NCI-H1694 (cell line): ENCODE results near the gene CCN2.

Source experiments
- DNase-seq: peaks from one replicate; lab custom pipeline; 2025; lab: John Stamatoyannopoulos, UW

The CCN2 gene

DNA sequence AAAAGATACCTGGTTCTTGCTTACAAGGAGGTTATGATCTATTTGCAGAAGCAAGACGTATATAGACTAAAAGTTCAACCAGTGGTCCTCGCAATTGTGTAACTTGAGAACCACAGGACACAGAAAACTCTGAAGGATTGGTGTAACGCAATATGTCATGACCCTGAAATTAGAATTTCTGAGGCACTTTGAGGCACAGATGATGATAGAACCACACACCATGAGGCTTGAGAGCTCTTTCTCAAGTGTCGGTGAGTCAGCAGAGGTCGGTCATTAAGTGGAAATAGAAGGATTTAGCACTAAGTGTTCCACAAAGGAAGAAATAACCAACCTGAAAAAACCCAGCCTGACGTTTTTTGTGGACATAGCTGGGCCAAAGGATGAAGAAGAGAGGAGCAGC, 15.3 kb upstream of the CCN2 start:
- DNase-seq, result no peak

DNA sequence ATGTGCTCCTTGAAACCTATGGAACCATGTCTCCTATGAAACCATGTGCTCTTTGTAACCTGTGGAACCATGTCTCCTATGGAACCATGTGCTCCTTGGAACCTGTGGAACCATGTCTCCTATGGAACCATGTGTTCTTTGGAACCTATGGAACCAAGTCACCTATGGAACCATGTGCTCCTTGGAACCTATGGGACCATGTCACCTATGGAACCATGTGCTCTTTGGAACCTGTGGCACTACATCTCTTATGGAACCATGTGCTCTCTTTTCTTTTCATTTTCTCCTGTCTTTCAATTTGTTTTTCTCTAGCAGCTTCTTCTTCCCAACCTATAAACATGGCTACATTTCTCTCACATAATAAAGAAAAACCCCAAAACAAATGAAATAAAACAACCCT, 11.9 kb upstream of the CCN2 start:
- DNase-seq, result no peak

GRCh38 chr6:131960371-131961133, 9.4 kb upstream of the CCN2 start:
- DNase-seq, result no peak

- no peak for DNase-seq
Measured at GRCh38 chr6:131958542-131959470, 7.6 kb upstream of the CCN2 start.

- no peak for DNase-seq
Measured at GRCh38 chr6:131958095-131958494, 6.9 kb upstream of the CCN2 start.

DNA sequence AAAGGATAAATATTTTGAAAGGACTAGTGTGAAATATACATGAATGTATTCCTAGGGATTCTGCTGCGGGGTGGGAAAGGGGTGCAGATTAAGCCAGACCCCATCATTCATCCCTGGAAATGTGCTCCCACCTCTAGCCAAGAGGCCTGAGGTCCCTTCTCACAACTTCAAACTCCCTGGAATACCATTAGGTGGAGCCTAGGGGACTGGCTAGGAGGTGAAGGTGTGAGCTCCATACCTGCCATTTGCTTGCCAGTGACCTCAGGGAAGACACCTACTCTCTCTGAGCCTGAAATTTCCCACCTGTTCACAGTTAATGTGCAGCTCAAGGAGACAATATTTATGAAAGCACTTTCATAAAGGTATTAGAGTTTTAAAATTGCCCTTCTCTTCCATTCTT, 4.7 kb upstream of the CCN2 start:
- DNase-seq, result no peak

DNA sequence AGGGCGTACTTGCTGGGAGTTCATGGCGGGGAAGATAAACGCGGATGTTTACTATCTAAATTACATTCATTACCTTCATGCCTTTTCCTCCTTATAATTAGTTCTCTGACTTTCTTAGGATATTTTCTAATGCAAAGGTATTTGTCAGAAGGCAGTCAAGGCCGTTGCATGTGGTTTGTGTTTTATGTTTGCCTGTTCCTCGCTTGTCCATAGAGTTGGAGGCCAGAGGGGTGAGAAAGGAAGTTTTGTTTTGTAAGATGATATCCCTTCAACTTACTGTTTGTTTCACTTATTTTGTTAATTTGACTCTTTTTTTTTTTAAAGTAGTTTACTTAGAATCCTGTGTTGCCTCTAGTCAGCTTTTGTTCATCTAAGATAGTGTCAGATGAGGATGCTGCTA, 4.0 kb upstream of the CCN2 start:
- no peak for DNase-seq

DNA sequence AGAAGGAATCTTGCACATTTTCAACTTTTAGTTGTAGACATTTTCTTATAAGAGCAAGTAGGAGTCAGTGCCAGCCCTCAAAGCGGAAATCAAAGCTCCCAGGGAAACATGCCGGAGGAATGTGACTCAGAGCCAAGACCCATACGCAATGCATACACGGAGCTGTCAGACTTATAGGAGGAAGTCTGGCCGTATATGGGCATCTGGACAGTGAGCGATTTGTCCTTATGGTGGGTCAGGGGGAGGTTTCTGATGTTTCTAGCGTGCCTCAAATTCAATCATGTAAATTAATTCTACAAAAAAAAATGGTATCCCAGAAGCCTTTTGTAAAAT, 3.6 kb upstream of the CCN2 start:
- DNase-seq, result no peak

DNA sequence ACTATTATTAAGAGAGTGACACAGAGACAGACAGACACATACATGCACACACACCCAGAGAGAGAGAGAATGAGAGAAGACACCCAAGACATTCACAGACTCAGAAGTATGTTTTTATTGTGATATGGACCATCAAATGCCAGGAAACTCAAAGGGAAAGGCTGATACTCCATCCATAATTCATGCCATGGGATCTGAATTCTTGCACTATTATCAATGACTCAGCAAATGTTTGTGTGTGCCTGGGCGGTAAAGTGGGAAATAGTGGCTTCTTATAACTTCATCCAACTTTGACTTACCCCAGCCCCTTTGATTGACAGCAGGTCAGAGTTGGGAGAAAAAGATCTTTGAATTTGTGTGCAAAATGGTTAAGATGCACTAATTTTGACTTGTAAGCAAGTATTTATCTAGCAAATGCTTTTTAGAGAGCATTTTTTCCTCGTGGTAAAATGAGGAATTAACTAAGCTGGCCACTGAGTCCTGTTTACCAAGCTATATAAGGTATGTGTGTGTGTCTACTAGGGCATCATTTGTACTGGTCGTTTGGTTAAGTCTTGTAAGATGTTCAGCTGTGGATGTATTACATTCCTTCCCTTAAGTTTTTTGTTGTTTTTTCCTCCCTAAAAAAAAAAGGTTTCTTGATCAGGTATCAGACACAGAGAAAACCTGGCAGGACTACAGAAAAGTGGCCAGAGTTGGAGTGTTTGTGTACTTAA, 3.0 kb upstream of the CCN2 start:
- DNase-seq, result no peak

- DNase-seq, result no peak
Measured at GRCh38 chr6:131952886-131953509, 1.8 kb upstream of the CCN2 start.

DNA sequence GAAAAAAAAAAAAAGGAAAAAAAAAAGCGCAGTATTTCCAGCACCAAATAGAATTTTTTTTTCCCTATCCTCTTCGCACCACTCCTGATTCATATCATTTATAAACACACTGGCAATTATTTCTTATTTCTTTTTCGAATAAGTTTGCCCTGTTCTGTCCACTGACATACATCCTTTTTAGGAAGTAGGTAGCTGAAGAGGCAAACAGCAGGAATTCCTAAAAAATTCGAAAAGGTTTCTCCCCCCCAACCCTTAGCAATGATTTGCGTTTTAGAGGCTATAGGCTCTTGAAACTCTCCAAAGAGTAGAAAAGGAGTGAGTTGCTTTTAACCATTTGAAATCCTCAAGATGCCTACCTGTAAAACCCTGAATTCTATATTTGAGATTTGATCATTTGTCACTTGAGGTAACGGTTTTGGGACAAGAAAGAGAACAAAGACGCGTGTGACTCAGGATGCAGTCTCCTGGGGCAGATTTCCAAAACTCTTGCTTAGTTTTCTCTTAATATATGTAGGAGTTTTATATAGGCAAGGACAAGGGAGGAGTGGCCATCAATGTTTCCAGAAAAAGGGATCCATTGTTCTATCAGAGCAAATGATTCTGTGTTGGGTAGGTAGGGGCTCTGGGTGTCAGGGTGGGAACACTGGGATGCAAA, 531 bp upstream of the CCN2 start:
- DNase-seq, result no peak

DNA sequence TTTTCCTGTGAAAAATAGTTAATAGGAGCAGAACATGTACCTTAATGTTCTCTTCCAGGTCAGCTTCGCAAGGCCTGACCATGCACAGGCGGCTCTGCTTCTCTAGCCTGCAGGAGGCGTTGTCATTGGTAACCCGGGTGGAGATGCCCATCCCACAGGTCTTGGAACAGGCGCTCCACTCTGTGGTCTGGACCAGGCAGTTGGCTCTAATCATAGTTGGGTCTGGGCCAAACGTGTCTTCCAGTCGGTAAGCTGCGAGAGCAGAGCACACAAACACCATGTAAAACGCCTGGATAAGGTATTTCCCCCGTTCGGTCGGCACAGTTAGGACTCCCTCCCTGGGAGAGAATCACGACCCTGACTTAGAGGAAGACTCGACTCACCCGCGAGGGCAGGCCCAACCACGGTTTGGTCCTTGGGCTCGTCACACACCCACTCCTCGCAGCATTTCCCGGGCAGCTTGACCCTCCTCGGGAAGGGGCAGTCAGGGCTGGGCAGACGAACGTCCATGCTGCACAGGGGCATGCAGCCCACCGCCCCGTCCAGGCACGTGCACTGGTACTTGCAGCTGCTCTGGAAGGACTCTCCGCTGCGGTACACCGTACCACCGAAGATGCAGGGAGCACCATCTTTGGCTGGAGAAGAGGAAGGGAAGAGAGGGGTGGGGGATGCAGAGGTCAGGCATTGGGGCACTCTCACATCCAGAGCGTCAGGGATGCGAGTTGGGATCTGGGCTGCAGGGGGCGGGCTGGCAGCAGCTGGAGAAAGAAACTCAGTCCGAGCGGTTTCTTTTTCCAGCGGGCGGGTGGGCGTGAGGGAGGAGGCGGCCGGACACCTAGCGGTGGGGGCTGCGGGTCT, 1.0 kb downstream of the CCN2 start:
- DNase-seq, result no peak

DNA sequence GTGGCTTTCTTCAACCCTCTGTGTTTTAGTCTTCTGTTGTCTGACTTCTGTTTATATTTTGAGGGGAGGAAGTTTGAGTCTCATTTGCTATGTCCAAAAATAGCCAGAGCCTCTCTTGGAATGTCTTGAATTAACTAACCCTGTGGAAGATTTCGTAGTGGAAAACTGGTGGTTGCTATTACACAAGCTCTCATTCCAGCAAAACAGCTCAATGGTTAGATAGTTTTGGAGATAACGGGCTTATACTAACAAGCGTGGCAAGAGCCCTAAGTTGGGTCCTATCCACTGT, 1.6 kb downstream of the CCN2 start:
- no peak for DNase-seq

DNA sequence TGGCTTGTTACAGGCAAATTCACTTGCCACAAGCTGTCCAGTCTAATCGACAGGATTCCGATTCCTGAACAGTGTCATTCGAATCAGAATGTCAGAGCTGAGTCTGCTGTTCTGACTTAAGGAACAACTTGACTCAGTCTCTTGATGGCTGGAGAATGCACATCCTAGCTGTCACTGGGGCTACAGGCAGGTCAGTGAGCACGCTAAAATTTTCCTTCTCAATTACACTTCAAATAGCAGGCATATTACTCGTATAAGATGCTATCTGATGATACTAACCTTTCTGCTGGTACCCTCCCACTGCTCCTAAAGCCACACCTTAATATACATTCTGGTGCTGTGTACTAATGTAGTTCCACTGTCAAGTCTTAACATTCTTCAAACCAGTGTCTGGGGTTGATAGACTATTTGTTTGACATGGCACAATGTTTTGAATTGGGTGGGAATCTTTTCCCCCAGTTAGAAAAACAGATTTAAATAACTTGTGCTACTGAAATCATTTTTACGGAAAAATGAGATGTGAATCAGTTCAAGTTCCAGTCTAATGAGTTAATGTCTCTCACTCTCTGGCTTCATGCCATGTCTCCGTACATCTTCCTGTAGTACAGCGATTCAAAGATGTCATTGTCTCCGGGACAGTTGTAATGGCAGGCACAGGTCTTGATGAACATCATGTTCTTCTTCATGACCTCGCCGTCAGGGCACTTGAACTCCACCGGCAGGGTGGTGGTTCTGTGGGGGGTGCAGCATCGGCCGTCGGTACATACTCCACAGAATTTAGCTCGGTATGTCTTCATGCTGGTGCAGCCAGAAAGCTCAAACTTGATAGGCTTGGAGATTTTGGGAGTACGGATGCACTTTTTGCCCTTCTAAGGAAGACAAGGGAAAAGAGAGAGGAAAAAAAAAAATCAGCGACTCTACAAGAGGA, 2.2 kb downstream of the CCN2 start:
- no peak for DNase-seq

GRCh38 chr6:131947986-131948661, 3.0 kb downstream of the CCN2 start:
- DNase-seq, result no peak

GRCh38 chr6:131946992-131947955, 3.9 kb downstream of the CCN2 start:
- DNase-seq, result no peak

- no peak for DNase-seq
Measured at GRCh38 chr6:131946404-131946991, 4.7 kb downstream of the CCN2 start.

DNA sequence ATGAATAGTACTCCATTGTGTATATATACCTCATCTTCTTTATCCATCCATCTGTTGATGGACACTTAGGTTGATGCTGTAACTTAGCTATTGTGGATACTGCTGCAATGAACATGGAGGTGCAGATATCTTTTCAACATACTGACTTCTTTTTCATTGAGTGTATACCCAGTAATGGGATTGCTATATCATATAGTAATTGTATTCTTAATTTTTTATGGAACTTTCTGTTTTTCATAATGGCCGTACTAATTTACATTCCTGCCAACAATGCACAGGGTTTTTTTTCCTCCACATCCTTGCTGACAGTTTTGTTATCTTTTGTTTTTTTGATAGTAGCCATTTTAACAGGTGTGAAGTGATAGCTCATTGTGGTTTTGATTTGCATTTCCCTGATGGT, 5.2 kb downstream of the CCN2 start:
- no peak for DNase-seq
